Measurements from ENCODE around the gene NUPR1.
"Not testable (repeated sequence)": the region's sequence is repeated elsewhere in the genome, so short reads cannot be mapped to it uniquely, and the experiment has no call there.

The NUPR1 gene

DNA sequence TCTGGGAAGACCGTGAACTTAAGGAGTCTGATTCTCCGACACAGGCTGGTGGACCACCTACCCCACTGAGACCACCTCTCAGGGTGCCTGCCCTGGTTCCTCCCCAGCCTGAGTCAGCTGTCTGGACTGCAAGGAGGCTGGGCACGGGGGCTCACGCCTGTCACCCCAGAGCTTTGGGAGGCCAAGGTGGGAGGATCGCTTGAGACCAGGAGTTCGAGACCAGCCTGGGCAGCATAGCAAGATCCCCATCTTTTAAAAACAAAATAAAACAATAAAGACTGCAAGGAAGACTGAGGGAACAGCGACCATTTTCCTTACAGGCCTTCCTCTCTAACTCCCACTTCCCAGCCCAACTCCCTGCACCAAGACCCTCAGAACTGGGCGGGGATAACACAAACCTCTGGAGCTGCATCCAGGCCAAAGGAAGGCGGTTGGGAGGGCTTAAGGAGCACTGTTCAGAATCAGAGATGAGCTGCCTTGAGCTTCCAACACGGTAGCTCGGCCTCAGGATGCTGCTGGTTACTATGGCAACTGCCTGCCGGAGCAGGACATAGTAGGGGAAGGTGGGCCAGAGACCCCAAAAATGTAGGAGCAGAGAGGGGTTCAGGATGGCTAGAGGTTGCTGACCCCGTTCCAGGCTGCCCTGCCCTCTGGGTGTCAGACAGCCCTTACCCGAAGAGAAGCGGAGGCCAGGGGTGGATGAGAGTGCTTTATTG, 40.0 kb downstream of the NUPR1 start:
- no peak for DNase-seq (ENCODE audit: low read depth in 3 of 3)

DNA sequence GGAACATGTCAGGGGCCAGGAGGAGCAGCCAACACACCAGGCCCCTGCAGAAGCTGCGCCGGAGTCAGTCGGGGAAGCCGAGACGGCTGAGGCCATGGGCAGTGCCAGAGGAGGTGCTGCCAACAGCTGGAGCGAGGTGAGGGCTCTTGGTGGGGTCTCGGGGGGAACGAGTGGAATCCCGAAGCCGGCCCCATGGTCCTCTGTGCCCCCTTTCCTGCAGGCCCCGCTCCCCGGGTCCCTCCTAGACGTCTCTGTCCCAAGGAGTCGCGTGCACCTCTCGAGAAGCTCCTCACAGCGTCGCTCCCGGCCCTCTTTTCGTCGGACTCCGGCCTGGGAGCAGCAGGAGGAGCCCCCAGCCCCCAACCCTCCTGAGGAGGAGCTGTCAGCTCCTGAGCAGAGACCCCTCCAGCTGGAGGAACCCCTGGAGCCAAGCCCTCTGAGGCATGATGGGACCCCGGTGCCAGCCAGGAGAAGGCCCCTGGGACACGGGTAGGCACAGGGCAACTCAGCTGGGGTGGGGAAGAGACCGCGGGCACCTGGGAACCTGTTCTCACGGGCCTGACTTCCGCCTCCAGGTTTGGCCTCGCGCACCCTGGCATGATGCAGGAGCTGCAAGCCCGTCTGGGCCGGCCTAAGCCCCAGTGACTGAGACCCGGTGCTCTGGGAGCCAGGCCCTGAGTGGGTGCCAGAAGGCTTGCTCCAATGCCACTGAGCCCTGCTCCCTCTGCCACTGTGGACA, 40.7 kb downstream of the NUPR1 start:
- DNase-seq (ENCODE audit: low read depth in 3 of 3), result no peak

DNA sequence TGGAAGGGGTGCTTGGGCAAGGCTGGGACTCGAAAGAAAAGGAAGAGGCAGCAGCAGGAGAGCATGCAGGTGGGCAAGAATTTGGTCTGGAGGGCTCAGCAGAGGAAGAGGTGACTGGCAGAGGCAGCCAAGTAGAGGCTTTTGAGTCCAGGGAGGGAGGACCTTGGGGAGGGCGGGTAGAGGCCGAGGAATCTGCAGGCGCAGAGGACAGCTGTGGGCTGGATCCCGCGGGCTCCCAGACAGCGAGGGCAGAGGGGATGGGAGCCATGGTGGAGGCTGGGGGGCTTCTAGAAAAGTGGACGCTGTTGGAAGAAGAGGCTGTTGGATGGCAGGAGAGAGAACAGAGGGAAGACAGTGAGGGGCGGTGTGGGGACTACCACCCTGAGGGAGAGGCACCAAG, 41.4 kb downstream of the NUPR1 start:
- DNase-seq (ENCODE audit: low read depth in 3 of 3), result no peak

DNA sequence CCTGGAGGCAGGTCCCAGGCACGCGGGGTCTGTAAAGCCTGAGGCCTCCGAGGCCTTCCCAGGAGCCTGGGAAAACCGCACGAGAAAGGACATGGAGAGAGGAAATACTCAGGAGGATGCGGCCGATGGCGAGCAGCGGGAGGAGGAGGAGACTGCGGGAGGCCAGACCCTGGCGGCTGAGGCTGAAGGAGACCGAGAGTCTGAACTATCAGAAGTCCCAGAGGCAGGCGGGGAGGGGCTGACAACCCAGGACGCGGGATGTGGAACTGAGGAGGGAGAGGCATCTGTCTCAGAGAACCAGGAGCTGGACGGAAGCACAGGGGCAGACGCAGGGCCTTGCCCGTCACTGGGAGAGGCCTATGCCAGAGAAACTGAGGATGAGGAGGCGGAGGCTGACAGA, 41.9 kb downstream of the NUPR1 start:
- no peak for DNase-seq (ENCODE audit: low read depth in 3 of 3)

DNA sequence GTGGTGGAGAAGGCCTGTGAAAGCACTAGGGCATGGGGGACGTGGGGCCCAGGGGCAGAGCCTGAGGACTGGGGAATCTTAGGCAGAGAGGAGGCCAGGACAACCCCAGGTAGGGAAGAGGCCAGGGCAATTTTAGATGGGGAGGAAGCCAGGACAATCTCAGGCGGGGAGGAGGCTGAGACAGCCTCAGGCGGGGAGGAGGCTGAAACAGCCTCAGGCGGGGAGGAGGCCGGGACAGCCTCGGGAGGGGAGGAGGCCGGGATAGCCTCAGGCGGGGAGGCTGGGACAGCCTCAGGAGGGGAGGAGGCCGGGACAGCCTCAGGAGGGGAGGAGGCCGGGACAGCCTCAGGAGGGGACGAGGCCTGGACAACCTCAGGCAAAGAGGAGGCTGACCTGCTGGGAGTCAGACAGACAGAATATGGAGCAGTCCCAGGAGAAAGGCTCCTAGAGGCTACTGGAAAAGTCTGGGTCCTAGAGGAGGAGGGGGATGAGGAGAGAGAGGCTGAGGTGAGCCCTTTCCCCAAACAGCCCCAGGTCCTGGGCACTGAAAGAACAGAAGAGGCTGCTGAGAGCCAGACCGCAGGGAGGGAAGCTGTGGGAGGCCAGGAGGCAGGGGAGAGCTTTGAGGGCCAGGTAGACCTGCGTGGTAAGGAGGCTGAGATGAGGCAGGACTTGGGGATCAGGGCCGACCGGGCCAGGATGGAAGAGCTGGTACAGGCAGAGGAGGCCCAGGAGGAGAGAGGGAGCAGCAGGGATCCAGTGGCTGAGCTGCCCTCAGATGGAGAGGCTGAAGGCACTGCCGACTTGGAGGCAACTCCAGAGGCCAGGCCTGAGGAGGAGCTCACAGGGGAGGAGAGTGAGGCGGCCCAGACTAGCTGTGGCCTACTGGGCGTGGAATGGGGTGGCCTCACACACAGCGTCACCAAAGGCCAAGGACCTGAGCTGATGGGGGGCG, 42.7 kb downstream of the NUPR1 start:
- no peak for DNase-seq (ENCODE audit: low read depth in 3 of 3)

DNA sequence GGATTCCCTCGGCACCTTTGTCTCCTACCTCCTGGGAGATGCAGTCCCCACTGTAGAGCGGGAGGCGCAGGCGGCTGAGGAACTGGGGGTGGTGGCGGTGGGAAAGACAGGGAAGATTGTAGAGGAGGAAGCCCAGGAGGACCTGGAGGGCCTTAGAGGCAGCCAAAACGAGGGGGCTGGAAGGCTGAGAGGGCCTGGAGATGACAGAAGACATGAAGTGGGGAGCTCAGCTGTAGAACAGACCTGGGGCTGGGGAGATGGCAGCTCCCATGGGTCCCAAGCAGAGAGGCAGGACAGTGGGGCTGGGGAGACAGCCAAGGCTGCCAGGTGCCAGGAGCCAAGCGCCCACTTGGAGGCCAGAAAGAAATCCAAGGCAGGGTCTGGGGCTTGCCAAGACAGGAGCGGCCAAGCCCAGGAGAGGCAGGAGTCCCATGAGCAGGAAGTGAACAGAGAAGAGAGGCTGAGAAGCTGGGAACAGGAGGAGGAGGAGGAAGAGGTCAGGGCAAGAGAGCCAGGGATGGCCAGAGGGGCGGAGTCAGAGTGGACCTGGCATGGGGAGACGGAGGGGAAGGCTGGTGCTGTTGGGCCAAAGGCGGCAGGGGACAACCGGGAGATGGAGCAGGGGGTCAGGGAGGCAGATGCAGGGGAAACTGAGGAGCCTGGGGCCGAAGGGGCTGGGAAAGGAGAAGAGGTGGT, 43.5 kb downstream of the NUPR1 start:
- no peak for DNase-seq (ENCODE audit: low read depth in 3 of 3)

DNA sequence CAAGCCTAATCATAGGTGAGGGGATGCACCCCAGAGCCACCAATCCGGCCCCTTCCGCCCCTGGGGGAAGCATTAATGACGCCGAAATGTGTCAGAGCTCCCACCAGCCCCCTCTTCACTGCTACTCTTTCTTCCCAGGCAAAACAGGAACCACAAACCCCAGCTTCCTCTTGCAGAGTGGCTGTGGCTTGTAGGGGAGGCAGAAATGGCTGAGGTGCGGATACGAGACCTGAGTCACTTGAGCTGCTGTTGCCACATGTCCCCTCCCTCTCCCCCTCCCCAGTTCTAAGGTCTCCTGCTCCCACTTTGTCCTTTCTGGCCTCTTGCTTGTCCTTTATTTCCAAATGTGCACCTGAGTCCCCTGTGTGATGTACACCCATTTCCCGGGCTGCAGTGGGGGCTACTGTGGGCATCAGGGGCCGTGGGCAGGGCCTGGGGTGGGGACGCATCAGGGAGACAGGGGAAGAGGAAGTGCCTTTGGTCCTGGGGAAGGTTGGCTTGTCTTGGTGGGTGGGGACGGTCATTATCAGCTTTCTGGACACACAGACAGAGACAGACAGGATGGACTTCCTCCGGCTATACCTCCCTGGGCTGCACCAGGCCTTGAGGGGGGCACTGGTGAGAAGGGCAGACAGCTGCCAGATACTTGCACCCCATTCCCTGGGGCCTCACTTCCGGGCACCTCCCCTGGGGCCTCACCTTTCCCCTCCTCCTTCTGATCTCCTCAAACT, 44.5 kb downstream of the NUPR1 start, which contains the start of gene APOBR:
APOBR (plus strand) TSS at position 523 of the 731 bp plus-strand sequence; CDS start at position 562, 39 bp downstream.
- DNase-seq (ENCODE audit: low read depth in 3 of 3), result peak; percentile 50 to 73 (median 73)

DNA sequence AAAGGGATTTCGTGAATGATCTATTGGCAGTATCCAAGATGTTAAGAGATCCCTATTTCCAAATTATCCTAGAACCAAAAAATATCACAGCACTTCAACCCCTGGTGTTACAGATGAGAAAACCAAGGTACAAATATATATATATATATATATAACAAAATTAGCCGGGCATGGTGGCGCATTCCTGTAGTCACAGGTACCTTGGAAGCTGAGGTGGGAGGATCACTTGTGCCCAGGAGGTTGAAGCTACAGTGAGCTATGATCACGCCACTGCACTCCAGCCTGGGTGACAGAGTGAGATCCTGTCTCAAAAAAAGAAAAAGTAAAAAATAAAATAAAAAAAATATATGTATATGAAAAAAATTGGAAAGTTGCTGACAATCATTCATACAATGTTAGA, 46.3 kb downstream of the NUPR1 start:
- no peak for DNase-seq (ENCODE audit: low read depth in 3 of 3)

DNA sequence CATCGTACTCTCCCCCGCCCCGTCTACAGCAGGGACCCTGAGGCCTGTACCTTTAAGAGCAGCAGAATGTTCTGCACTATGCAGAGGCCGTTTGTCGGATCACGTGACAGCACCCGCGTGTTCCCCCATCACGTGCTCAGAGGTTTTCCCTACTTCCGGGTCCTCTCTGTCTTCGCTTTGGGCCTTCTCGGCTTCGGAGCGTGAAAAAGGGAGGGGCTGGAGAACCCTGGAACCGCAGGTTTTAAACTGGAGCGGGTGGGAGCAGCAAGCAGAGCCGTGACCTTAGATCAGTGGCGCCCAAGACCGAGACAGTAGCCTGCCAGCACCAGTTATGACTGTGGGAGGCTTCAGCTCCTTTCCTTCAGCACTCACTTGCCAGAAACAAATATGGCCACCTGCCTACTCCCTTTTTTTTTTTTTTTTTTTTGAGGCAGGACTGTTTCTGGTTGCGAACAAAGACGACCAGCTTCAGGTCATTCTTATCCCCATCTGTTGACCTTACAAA, 46.8 kb downstream of the NUPR1 start, which contains the start of gene CLN3:
CLN3 (minus strand) TSS at position 105 of the 505 bp plus-strand sequence. CDS start 315 bp downstream, outside the sequence.
- peak; percentile 66 to 76 (median 73) for DNase-seq (ENCODE audit: low read depth in 3 of 3)

DNA sequence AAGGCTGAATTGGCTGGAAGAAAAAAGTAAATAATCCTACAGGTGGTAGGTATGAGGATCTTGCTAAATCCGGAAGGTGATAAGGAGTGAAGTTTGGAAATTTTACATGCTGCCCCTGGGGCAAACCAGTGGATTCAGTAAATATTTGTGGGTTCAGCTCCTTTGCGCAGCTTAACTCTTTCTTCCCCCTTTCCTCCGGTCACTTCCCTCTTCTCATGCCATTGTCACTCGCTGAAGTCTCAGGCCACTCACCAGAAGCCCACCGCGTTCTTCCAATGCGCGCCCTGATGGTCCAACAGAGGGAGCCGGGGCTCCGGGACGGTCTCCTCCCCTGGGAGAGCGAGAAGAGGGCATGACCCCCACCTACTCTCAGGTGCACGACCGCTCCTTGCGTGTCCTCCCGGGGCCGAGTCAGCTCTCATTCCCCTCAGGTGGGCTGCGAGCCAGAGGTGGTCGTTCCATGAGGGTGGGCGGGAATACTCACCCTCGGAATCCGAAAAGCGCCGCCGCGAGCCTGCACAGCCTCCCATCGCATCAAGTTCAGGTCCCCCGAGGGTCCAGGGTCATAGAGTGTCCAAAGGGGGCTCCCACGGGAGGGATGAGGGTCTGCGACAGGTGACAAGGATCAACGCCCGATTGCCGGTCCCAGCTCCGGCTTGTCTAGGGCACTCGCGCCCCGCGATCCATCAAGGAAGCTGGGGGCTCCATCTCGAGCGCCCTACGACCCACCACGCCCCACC, 47.4 kb downstream of the NUPR1 start:
- DNase-seq (ENCODE audit: low read depth in 3 of 3), result no peak

DNA sequence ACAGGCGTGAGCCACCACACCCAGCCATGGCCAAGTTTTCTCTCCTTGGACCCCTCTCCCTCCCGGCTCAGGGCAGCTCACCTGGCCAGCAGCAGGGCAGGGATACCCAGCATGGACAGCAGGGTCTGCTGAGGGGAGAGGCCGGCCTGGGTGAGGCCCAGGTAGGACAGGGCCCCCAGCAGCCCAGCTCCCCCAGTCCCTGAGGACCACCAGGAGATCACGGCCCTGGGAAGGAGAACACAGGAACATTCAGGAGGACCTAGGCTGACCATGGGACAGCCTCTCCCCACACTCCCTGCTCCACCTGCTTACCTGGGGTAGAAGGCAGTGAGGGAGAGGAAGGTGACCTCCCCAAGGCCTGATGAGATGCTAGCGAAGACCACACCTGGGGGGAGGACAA, 52.5 kb downstream of the NUPR1 start:
- no peak for DNase-seq (ENCODE audit: low read depth in 3 of 3)

DNA sequence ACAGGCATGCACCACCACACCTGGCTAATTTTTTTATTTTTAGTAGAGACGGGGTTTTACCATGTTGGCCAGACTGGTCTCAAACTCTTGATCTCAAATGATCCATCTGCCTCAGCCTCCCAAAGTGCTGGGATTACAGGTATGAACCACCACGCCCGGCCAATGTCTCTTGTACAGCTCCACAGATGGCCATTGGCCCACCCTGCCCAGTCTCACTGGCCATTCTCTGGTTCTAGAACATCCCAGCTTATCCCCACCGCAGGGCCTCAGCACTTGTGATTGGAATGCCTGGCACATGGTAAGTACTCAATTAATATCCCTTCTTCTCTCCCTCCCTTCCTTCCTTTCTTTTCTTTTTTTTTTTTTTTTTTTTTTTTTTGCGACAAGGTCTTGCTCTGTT, 55.4 kb downstream of the NUPR1 start:
- not testable (repeated sequence) for DNase-seq (ENCODE audit: low read depth in 3 of 3)

Measured in stimulated activated CD4-positive, alpha-beta T cell treated with anti-CD3 and anti-CD28 coated beads, TNF-alpha, amount 100 ng/mL, for 4 hours (primary cell).